Smooth muscle cell (in vitro differentiated cells): ENCODE measurements around the gene TMEM117. TPM values are rescaled to one million over a fixed set of nuclear protein-coding genes. Genes with fewer than 3 reads are reported as not detected.

ENCODE experiments used
- DNase-seq: peaks from one replicate; lab custom pipeline; 2025; ENCODE audit not compliant: unreplicated experiment; lab: John Stamatoyannopoulos, UW
- H2AFZ ChIP-seq: fragments of 200-600 bp; sonication (generic); 2 replicates; pipeline ENCODE4 v1.6.0; 2016; ENCODE audit warnings: antibody characterized with exemption, low read depth, mild to moderate bottlenecking
- H3F3A ChIP-seq: fragments of 200-600 bp; sonication (generic); 2 replicates; pipeline ENCODE4 v1.6.0; 2017; ENCODE audit warnings: antibody characterized with exemption, low read depth
- H3K27ac ChIP-seq: fragments of 200-600 bp; sonication (generic); 2 replicates; pipeline ENCODE4 v1.5.1; 2016; ENCODE audit warnings: low read depth, mild to moderate bottlenecking
- H3K27me3 ChIP-seq: fragments of 200-600 bp; sonication (generic); 2 replicates; pipeline ENCODE4 v1.6.1; 2016; ENCODE audit warnings: low read depth, mild to moderate bottlenecking
- H3K36me3 ChIP-seq: fragments of 200-600 bp; sonication (generic); 2 replicates; pipeline ENCODE4 v1.5.1; 2016; ENCODE audit warnings: low read depth
- H3K4me1 ChIP-seq: fragments of 200-600 bp; sonication (generic); 2 replicates; pipeline ENCODE4 v1.5.1; 2016; ENCODE audit warnings: low read depth
- H3K4me2 ChIP-seq: fragments of 200-600 bp; sonication (generic); 2 replicates; pipeline ENCODE4 v1.6.0; 2016; ENCODE audit warnings: mild to moderate bottlenecking
- H3K4me3 ChIP-seq: fragments of 200-600 bp; sonication (generic); 2 replicates; pipeline ENCODE4 v1.5.1; 2016; ENCODE audit warnings: mild to moderate bottlenecking
- H3K79me2 ChIP-seq: fragments of 200-600 bp; sonication (generic); 2 replicates; pipeline ENCODE4 v1.6.0; 2016; ENCODE audit warnings: low read depth, mild to moderate bottlenecking
- H3K9ac ChIP-seq: fragments of 200-600 bp; sonication (generic); 2 replicates; pipeline ENCODE4 v1.6.0; 2016; ENCODE audit warnings: low read depth
- H3K9me3 ChIP-seq: fragments of 200-600 bp; sonication (generic); replicated peaks from 2 replicates; pipeline ENCODE4 v1.5.1; 2016; ENCODE audit warnings: low read depth
- H4K20me1 ChIP-seq: fragments of 200-600 bp; sonication (generic); 2 replicates; pipeline ENCODE4 v1.6.0; 2016; ENCODE audit warnings: low read depth
- CTCF ChIP-seq: fragments of 200-600 bp; sonication (generic); IDR thresholded peaks from 2 replicates; pipeline ENCODE4 v1.5.1; 2017; ENCODE audit warnings: borderline replicate concordance, mild to moderate bottlenecking, antibody characterized with exemption; ENCODE audit not compliant: insufficient read depth, poor library complexity, severe bottlenecking
- WGBS: methylation state at CpG from one replicate; pipeline ENCODE4 v1.1.7; 2016; ENCODE audit warnings: low lambda C conversion rate; 5-methylcytosine and 5-hydroxymethylcytosine counted together
- polyA plus RNA-seq: library from polyadenylated mRNA; unstranded; fragments of >200 nt; fragmentation: Nextera tagmentation; extraction: Ambion mirVana; gene quantifications from 2 replicates; pipeline ENCODE4 v1.2.1, GENCODE V29; 2016
- total RNA-seq: library from RNA; depleted of rRNA; stranded (reverse); fragments of >200 nt; gene quantifications from 2 replicates; pipeline ENCODE4 v1.2.3, GENCODE V29; 2014

Gene TMEM117
- total and polyA plus RNA-seq, 2 experiments from 2014 or later, result 13.0 to 38.9 TPM

DNA sequence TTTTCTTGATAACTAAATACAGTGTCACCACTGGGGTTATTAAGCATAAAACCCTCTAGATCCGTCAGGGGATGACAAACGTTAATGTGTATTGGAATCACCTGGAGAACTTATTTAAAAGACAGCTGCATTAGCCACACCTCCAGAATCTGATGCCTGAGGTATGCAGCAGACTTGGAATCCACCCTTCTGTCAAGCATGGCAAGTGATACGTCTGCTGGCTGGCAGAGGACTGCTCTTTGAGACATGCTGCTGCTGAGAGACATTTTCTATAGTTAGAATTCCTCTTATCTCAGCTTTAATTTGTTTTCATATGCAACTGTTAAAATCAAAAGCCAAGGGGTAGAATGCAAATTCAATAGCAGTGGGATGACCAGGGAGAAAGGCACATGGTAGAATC, 544.0 kb downstream of the TMEM117 start:
- no peaks in the 10 kb centered on the region for H3K27me3 ChIP-seq
- H4K20me1 ChIP-seq, result no peaks in the 10 kb centered on the region
- H3F3A ChIP-seq, result no peaks in the 10 kb centered on the region
- H3K36me3 ChIP-seq, result no peaks in the 10 kb centered on the region
- H3K4me3 ChIP-seq, result no peak overlapping the region
- 43% methylated on average over 3 of the region's 3 CpGs for WGBS
- H3K9ac ChIP-seq, result no peak overlapping the region
- no peaks in the 10 kb centered on the region for H3K4me1 ChIP-seq
- H3K9me3 ChIP-seq, result no peaks in the 10 kb centered on the region
- H3K4me2 ChIP-seq, result no peak overlapping the region
- no peak overlapping the region for H3K27ac ChIP-seq
- H3K79me2 ChIP-seq, result no peaks in the 10 kb centered on the region
- TF ChIP-seq CTCF, result no peak
- H2AFZ ChIP-seq, result no peak overlapping the region
- DNase-seq, result no peak

- no peaks in the 10 kb centered on the region for H4K20me1 ChIP-seq
- no peak overlapping the region for H2AFZ ChIP-seq
- no peaks in the 10 kb centered on the region for H3K36me3 ChIP-seq
- no peaks in the 10 kb centered on the region for H3F3A ChIP-seq
- DNase-seq, result no peak
- H3K27me3 ChIP-seq, result no peaks in the 10 kb centered on the region
- H3K9ac ChIP-seq, result no peak overlapping the region
- H3K4me2 ChIP-seq, result no peak overlapping the region
- H3K9me3 ChIP-seq, result no peaks in the 10 kb centered on the region
- no peak overlapping the region for H3K4me3 ChIP-seq
- H3K79me2 ChIP-seq, result no peaks in the 10 kb centered on the region
- no peak overlapping the region for H3K27ac ChIP-seq
- H3K4me1 ChIP-seq, result no peaks in the 10 kb centered on the region
- TF ChIP-seq CTCF, result no peak
These were observed 545.0 kb downstream of the TMEM117 start for GRCh38 chr12:44380861-44381260.

- no peak overlapping the region for H3K4me3 ChIP-seq
- H3K27me3 ChIP-seq, result no peaks in the 10 kb centered on the region
- H3F3A ChIP-seq, result no peaks in the 10 kb centered on the region
- TF ChIP-seq CTCF, result no peak
- H3K9me3 ChIP-seq, result no peaks in the 10 kb centered on the region
- no peaks in the 10 kb centered on the region for H3K79me2 ChIP-seq
- H3K4me2 ChIP-seq, result no peak overlapping the region
- DNase-seq, result no peak
- no peaks in the 10 kb centered on the region for H4K20me1 ChIP-seq
- no peak overlapping the region for H3K9ac ChIP-seq
- H3K4me1 ChIP-seq, result no peaks in the 10 kb centered on the region
- no peak overlapping the region for H2AFZ ChIP-seq
- 96% methylated on average over 6 of the region's 6 CpGs for WGBS
- H3K27ac ChIP-seq, result no peak overlapping the region
- H3K36me3 ChIP-seq, result no peaks in the 10 kb centered on the region
These were observed 545.5 kb downstream of the TMEM117 start for GRCh38 chr12:44381341-44381740.

DNA sequence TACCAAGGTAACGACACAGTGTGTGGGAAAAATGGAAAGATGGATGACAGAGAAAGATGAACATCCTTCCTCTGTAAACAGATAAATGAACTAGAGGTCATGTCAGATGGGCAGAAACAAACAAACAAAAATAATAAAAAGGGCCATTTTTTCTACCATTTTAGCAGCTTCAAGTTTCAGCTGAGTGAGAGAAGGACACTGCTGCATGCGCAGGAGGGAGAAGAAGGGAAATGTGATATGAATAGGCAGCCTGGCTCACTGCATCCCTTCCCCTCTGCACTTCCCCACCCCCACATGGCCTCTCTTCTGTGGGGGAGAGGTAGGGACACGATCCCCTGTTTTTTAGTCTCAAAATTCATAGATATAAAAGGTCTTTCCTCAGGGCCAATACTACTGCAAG, 548.3 kb downstream of the TMEM117 start:
- Histone ChIP-seq H3K79me2 (no peaks in the 10 kb centered on the region), H4K20me1 (no peaks in the 10 kb centered on the region), H3K27me3 (no peaks in the 10 kb centered on the region), H2AFZ (no peak overlapping the region), H3K27ac (no peak overlapping the region), H3K36me3 (no peaks in the 10 kb centered on the region), H3K9me3 (no peaks in the 10 kb centered on the region), H3F3A (no peaks in the 10 kb centered on the region), H3K4me3 (no peak overlapping the region), H3K4me1 (no peaks in the 10 kb centered on the region), H3K4me2 (no peak overlapping the region), H3K9ac (no peak overlapping the region)
- no peak for TF ChIP-seq CTCF
- 70% methylated on average over 3 of the region's 3 CpGs for WGBS
- no peak for DNase-seq
